Left cardiac atrium (tissue), 4 donors: ENCODE results near the gene GNG5. TPM values are rescaled to one million over a fixed set of nuclear protein-coding genes. Genes with fewer than 3 reads are reported as not detected.
"Not testable (repeated sequence)": the region's sequence is repeated elsewhere in the genome, so short reads cannot be mapped to it uniquely, and the experiment has no call there.

Experiments
- ATAC-seq, 2 donors: fragments of 200-7000 bp; cut with Tn5 transposase; one replicate each; pipeline ENCODE4 v1.9.1; 2020; ENCODE audit warnings: mild to moderate bottlenecking in 2 of 2, moderate library complexity in 2 of 2
- DNase-seq: peaks from one replicate; pipeline ENCODE4 v3.0.0-alpha.2; 2020
- intact Hi-C, 2 donors: fragments of 100-400 bp; cut with DNase I; formaldehyde crosslinking; loops; one replicate each; pipeline versions ENCODE4 v1.14.1 to v1.15.1; 2022 to 2023
- long read RNA-seq: library from polyadenylated mRNA; unstranded; transcript quantifications from one replicate; pipeline ENCODE4 v2.0.0, GENCODE V29; 2021
- total RNA-seq, 2 donors: library from RNA; stranded (reverse); fragmentation: NEBNext Ultra II Directional; extraction: Animal tissue kit (Norgen Biotek cat#: 25700); gene quantifications; one replicate each; pipeline ENCODE4 v1.2.1, GENCODE V29; 2021
- donor health status: DM: no; HTN: yes; CAD: no.
- donor health status: DM: no; HTN: yes; CAD: no; lungs with severe emphysema.
- donor health status: DM: yes; HTN: yes; CAD: no.
- donor health status: Dilated cardiomyopathy.

GNG5 gene
- total RNA-seq = 100 to 1,000 TPM; 141 to 155 TPM
- long read RNA-seq, transcript GNG5-201 (3 exons, 920 nt) = major isoform, 11 of 14 reads
- long read RNA-seq, partial matches to known transcripts = 0 of 14 reads
- long read RNA-seq, other reads (novel, unspliced or antisense) = 2 of 14 reads

DNA sequence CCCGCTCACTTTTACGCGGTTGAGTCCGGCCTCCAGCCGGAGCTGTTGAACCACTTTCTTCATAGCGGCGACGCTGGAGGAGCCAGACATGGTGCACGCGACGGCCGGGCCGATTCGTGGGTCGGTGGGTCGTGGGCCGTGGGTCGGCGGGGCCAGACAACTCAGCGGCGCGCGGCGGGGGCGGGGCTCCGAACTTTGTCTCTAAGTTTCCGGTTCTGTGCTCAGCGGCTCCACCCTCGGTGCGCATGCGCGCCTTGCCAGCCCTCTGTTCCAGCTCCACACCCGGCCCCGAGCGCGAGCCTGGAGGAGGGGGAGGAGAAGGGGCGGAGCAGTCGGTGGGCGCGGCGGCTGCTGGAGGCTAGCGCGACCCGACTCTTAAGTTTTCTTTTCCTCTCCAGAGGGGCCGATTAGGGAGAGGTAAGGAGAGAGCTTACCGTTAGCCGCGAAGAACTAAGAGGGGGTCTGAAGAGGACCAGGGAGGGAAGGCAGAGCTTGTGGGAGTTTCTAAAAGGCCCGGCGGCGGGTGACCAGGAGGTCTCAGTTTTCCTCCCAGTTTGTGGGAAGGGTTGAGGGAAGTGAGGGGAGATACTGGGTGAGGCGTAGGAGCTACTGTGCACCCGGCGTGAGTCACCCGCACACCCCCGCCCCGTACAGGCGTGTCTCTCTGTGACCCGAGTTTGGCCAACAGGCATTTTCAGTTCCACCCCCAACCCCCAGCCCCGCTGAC lies at the start of gene GNG5, which contains the start of gene SPATA1:
GNG5 (minus strand) TSS at position 580 of the 727 bp plus-strand sequence; CDS start at position 90, 490 bp downstream.
SPATA1 (plus strand) TSS at position 385 of the 727 bp plus-strand sequence. CDS start 9,974 bp downstream, outside the sequence.
- intact Hi-C loops = loop anchor here in 1 of 2 donors (5.0 kb wide), 1 partner anchor 66 kb away; the partner anchor contains the start of gene CTBS
- DNase-seq = peak; percentile 99
- peak; percentile 97 for ATAC-seq

GRCh38 chr1:84550826-84551225 lies 44.4 kb upstream of the GNG5 start:
- intact Hi-C loops = no loop called here
- ATAC-seq = no peak
- no peak for DNase-seq

- intact Hi-C loops = no loop called here
- ATAC-seq (no peak), DNase-seq (no peak)
Measured at GRCh38 chr1:84541679-84542078, 35.3 kb upstream of the GNG5 start.

GRCh38 chr1:84540759-84541158 lies 34.4 kb upstream of the GNG5 start:
- DNase-seq (no peak), ATAC-seq (no peak)
- intact Hi-C loops = no loop called here

- no peak for DNase-seq
- intact Hi-C loops = no loop called here
- no peak for ATAC-seq
Measured at GRCh38 chr1:84539972-84540371, 33.6 kb upstream of the GNG5 start.

DNA sequence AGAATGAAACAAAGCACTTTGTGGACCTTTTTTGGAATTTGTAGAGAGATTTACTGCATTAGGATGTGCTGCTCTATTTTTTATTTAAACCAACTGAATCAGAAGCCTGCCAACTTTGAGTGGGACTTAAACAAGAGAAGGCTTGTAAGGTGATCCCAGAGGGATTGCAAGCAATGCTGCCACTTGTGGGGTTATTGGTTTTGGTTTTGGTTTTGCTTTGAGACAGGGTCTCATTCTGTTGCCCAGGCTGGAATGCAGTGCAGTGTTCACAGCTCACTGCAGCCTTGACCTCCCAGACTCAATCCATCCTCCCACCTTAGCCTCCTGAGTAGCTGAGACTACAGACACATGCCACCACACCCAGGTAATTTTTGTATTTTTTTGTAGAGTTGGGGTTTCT lies 32.2 kb upstream of the GNG5 start:
- intact Hi-C loops = no loop called here
- DNase-seq = no peak
- no peak for ATAC-seq

- ATAC-seq = no peak
- intact Hi-C loops = no loop called here
- DNase-seq = no peak
Measured at GRCh38 chr1:84525779-84526178, 19.4 kb upstream of the GNG5 start.

GRCh38 chr1:84524590-84524989 lies 18.2 kb upstream of the GNG5 start:
- no peak for ATAC-seq
- intact Hi-C loops = no loop called here
- no peak for DNase-seq

GRCh38 chr1:84510668-84511067 lies 4.3 kb upstream of the GNG5 start:
- intact Hi-C loops = no loop called here
- ATAC-seq (no peak), DNase-seq (no peak)

DNA sequence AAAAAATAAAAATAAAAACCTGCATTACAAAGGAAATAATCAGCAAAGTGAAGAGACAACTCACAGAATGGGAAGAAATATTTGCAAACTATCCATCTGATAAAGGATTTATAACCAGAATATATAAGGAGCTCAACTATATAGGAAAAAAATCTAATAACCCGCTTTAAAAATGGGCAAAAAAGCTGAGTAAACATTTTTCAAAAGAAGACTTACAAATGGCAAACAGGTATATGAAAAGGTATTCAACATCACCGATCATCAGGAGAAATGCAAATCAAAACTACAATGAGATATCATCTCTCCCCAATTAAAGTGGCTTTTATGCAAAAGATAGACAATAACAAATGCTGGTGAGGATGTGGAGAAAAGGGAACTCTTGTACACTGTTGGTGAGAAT lies 3.8 kb upstream of the GNG5 start:
- DNase-seq = no peak
- intact Hi-C loops = no loop called here
- ATAC-seq = no peak

GRCh38 chr1:84509029-84509428 lies 2.6 kb upstream of the GNG5 start:
- intact Hi-C loops = loop anchor here in 1 of 2 donors (5.0 kb wide), 1 partner anchor 63 kb away; the partner anchor contains the start of gene CTBS
- DNase-seq = no peak
- ATAC-seq = no peak

DNA sequence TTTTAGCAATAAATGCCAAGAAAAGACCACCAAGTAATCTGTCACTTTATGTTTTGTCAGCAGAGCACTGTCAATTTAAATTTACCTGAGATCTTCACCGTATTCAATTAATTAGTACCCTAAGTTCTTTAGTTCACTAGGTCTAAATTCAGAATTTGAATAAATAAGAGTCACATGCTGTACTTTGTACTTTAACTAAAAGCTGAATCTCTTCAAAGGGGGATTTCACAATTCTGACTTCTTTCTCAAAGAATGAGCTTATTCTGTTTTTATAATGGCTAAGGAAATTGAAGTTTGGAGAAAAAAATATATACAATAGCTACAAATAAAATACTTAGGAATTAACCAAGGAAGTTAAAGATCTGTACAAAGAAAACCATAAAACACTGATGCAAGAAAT lies 2.1 kb upstream of the GNG5 start:
- intact Hi-C loops = loop anchor here in 1 of 2 donors (5.0 kb wide), 1 partner anchor 64 kb away; the partner anchor contains the start of gene CTBS
- DNase-seq (no peak), ATAC-seq (no peak)

DNA sequence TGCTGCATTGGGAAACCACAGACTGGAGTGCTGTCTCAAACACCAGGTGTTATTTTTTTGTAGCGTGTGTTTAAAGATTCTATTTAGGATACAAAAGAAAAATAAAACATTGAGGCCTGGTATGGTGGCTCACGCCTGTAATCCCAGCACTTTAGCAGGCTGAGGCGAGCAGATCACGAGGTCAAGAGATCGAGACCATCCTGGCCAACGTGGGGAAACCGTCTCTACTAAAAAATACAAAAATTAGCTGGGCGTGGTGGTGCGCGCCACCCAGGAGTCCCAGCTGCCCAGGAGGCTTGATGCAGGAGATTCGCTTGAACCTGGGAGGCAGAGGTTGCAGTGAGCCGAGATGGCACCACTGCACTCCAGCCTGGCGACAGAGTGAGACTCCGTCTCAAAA lies 1.5 kb upstream of the GNG5 start:
- not testable (repeated sequence) for ATAC-seq, DNase-seq
- intact Hi-C loops = loop anchor here in 1 of 2 donors (5.0 kb wide), 1 partner anchor 64 kb away; the partner anchor contains the start of gene CTBS

GRCh38 chr1:84506729-84507453 lies 510 bp upstream of the GNG5 start:
- intact Hi-C loops = loop anchor here in 1 of 2 donors (5.0 kb wide), 1 partner anchor 65 kb away; the partner anchor contains the start of gene CTBS

DNA sequence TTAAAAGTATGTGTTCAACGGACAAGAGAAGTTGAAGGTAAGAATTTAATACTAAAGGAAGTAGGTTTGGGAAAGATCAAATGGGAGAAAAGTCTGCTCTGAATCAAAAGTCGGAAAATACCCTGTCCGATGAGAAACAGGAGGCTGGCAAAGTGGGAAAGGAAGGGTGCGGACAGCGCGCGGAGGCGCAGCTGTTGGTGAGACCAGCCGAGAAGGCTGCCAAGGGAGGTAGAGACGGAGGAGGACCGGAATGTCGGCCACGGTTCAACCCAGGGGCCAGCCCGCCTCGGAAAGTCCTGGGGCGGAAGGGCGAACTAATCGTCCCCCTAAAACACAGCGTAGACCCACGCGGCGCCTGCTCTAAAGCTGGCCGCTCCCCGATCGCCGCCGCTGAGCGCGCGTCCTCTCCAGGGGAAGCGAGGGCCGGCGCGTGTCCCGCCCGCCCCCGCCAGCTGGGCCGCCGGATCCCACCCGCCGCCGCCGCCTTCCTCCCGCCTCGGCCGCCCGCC lies 834 bp downstream of the GNG5 start:
- intact Hi-C loops = loop anchor here in 1 of 2 donors (5.0 kb wide), 1 partner anchor 67 kb away; the partner anchor contains the start of gene CTBS
- DNase-seq = peak; percentile 79
- ATAC-seq = peak; percentile 72 to 82

More at GRCh38 chr1:84506729-84507453, 510 bp upstream of the GNG5 start:
- ATAC-seq (no peak), DNase-seq (no peak)

- intact Hi-C loops = loop anchor here in 1 of 2 donors (5.0 kb wide), 1 partner anchor 67 kb away; the partner anchor contains the start of gene CTBS
- DNase-seq = no peak
- ATAC-seq = no peak
Measured at GRCh38 chr1:84504580-84505492, 1.5 kb downstream of the GNG5 start.

- intact Hi-C loops = no loop called here
Measured at GRCh38 chr1:84502927-84503326, 3.5 kb downstream of the GNG5 start.

DNA sequence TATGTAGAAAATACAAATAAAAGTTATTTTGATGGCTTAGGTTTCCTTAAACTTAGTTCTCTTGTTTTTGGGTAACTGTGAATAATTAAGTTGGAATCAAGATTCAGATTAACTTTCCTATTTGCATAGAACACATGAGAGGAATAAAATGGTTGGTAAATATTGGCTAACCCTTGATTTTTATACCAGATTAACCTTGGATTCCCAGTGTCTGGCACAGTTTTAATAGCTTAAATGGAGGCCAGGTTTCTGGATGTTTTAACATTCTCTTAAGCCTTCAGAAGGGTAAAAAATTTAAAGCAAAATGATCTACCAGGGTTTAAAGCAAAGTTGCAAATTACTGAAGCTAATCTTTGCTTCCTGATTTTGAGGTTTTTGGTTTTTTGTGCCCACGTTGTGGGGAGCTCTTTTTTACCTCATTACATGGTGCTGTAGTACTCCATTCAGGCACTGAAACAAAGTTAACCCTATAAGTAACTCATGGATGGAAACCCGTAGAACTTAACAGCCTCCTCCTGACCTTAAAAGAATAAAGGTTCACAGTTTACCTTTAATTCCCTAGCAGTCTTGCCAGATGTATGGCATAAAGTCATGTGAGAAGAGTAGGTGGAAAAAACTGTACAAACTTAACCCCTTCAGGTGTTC lies 8.6 kb downstream of the GNG5 start:
- intact Hi-C loops = no loop called here
- DNase-seq (no peak), ATAC-seq (no peak)

More at GRCh38 chr1:84502927-84503326, 3.5 kb downstream of the GNG5 start:
- no peak for DNase-seq
- ATAC-seq = no peak
